Measurements from ENCODE around the gene PLEKHG2. TPM values are rescaled to one million over a fixed set of nuclear protein-coding genes. Genes with fewer than 3 reads are reported as not detected.

Gene PLEKHG2
- total RNA-seq, 1 donor from 2014 or later = 10.1 TPM

DNA sequence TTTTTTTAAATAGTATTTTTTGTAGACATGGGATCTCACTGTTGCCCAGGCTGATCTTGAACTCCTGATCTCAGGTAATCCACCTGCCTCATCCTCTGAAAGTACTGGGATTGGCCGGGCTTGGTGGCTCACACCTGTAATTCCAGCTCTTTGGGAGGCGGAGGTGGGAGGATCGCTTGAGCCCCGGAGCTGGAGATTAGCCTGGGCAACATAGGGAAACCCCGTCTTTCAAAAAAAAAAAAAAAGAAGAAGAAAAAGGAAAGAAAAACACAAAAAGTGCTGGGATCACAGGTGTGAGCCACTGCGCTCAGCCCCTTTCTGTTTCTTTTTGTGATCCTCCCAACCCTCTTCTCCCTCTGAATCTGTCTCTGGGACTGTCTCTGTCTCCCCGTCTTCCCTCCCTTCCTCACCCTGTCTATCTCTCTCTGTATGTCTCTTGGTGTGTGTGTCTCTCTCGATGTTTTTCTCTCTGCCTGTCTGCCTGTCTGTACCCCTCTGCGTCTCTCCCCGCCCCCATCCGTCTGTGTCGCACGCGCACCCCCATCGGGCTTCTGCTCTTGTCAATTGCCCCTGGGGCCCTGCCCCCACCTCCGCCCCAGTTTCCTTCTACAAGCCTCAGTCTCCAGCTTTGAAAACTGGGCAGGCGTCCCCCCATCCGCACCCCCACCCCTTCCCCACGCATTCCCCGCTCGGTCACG is 6.4 kb upstream of the PLEKHG2 start:
- no peak for DNase-seq (ENCODE audit: low read depth in 2 of 2)

GRCh38 chr19:39406656-39407409 is 5.6 kb upstream of the PLEKHG2 start, which contains the start of gene ZFP36:
ZFP36 (plus strand) TSS chr19:39406847; CDS start chr19:39406905, 58 bp downstream.
- DNase-seq (ENCODE audit: low read depth in 2 of 2) = peak; percentile 84 to 94

DNA sequence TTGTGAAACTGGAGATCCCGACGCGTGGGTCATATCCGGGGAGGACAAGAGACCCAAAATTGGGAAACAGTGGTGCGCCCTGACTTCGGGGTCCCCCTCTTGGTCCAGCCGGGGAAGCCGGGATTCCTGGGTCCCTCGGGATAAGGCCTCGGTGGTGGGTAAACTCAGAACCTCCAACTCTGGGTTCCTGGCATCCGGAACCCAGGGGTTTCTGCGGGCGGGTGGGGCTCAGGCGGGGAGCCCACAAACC is 5.1 kb upstream of the PLEKHG2 start:
- no peak for DNase-seq (ENCODE audit: low read depth in 2 of 2)

DNA sequence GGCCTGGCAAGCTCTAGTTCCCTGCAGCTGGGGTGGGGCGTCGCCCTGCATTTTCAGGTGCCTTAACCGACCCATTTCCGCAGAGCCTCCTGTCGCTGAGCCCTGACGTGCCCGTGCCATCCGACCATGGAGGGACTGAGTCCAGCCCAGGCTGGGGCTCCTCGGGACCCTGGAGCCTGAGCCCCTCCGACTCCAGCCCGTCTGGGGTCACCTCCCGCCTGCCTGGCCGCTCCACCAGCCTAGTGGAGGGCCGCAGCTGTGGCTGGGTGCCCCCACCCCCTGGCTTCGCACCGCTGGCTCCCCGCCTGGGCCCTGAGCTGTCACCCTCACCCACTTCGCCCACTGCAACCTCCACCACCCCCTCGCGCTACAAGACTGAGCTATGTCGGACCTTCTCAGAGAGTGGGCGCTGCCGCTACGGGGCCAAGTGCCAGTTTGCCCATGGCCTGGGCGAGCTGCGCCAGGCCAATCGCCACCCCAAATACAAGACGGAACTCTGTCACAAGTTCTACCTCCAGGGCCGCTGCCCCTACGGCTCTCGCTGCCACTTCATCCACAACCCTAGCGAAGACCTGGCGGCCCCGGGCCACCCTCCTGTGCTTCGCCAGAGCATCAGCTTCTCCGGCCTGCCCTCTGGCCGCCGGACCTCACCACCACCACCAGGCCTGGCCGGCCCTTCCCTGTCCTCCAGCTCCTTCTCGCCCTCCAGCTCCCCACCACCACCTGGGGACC is 4.6 kb upstream of the PLEKHG2 start:
- DNase-seq (ENCODE audit: low read depth in 2 of 2) = peak; percentile 36 to 41

DNA sequence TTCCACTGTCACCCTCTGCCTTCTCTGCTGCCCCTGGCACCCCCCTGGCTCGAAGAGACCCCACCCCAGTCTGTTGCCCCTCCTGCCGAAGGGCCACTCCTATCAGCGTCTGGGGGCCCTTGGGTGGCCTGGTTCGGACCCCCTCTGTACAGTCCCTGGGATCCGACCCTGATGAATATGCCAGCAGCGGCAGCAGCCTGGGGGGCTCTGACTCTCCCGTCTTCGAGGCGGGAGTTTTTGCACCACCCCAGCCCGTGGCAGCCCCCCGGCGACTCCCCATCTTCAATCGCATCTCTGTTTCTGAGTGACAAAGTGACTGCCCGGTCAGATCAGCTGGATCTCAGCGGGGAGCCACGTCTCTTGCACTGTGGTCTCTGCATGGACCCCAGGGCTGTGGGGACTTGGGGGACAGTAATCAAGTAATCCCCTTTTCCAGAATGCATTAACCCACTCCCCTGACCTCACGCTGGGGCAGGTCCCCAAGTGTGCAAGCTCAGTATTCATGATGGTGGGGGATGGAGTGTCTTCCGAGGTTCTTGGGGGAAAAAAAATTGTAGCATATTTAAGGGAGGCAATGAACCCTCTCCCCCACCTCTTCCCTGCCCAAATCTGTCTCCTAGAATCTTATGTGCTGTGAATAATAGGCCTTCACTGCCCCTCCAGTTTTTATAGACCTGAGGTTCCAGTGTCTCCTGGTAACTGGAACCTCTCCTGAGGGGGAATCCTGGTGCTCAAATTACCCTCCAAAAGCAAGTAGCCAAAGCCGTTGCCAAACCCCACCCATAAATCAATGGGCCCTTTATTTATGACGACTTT is 3.9 kb upstream of the PLEKHG2 start:
- peak; percentile 44 to 69 for DNase-seq (ENCODE audit: low read depth in 2 of 2)

DNA sequence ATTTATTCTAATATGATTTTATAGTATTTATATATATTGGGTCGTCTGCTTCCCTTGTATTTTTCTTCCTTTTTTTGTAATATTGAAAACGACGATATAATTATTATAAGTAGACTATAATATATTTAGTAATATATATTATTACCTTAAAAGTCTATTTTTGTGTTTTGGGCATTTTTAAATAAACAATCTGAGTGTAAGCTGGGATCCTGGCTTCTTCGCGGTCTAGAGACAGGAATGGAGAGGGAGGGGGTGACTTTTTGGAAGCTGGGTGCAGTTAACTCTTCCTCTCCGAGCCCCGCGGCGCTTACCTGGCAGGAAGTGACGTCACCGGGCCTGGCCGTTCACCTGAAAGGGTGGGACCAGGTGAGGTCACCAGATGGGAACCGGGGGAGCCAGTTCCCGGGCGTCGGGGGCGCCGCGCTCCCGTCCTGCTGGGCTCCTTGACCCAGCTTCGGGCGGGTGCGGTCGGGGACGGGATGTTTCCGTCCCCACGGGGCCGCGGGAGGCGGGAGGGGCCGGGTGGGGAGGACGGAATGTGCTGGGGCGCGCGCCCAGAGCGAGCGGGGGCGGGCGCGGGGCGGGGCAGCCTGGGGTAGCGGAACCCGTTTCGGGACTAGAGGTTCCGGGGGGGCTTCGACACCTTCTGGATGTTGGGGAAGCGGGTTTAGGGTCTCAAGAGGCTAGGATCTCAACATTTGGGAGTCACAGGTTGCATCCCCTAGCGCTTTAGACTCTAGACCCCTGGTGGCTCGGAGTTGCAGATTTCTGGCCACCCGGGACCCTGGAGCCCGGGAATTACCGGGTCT is 3.1 kb upstream of the PLEKHG2 start:
- peak; percentile 80 to 90 for DNase-seq (ENCODE audit: low read depth in 2 of 2)

DNA sequence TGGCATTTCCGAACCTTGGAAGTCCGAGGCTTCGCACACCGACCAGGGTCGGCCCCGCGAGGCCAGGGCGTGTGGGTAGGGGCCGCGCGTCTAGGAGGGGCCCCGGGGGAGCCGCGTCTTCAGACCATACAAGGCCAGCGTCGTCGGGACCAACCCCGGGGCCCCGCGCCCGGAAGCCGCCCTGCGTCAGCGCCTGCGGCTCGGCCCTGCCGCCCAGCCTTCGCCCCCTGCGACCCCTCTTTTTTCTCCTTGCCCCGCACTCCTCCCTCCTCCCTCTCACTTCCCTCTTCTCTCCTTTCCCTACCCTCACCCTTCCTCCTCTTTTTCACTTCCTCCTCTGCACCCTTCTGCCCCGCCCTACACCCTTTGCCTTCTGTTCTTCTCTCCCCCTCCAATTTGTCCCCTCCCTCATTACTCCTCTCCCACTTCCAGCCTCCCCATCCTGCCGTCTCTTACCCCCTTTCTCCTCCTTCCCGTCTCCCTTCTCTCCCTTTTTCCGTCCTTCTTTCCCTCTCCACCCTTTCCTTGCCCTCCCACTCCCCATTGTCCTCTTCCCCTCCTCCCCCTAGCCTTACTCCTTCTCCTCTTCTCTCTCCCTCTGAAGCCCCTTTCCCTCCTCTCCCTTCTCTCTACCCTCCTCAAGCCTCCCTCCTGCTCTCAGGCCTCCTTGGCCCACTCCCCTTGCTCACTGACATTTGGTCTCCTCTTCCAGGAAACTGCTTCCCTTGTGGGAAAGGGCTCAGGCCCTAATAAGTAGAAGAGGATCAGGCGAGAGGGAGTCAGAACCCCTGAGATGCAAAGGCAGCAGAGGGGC is 2.2 kb upstream of the PLEKHG2 start:
- no peak for DNase-seq (ENCODE audit: low read depth in 2 of 2)

- no peak for DNase-seq (ENCODE audit: low read depth in 2 of 2)
Observed at GRCh38 chr19:39410831-39411080, 1.7 kb upstream of the PLEKHG2 start.

DNA sequence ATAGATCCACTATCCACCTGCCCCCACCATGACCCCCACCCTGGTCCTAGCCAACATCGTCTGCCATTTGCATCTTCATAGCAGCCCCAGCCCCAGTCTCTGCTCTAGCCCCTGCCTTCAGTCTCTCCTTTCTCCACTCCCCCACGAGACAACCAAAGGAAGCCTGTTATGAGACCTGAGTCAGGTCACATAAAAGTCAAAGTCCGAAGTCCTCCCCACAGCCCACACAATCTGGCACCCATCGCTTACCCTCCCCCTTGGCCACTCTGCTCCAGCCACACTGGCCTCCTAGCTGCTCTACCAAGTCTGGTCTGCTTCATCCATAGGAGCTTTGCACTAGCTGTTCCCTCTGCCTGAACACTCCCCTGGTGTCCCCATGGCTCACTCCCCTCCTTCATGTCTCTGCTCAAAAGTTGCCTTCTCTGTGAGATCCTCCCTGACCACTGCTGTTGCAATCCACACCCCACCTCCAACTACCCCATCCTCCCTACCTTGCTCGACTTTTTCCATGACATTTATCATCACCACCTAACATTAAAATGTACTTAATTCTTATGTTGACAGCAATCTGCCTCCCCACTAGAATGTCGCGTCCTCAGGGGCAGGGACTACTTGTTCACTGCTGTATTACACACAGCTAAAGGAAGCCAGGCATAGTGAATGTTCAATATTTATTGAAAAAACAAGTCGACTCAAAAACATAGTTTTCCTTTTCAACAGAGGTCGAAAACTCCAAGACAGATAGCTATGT is 1.2 kb upstream of the PLEKHG2 start:
- peak; percentile 50 to 76 for DNase-seq (ENCODE audit: low read depth in 2 of 2)

DNA sequence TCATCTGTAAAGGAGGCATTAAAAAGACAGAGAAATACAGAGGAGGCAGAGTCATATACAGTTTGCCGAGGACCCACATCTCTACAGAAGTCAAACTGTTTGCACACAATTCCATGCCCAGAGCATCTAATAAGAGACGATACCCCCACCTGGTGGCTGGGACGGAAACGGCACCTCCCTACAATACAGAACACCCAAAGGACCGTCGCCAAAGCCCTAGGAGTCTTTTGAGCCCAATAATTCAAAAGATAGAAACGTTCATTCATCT is 703 bp upstream of the PLEKHG2 start:
- DNase-seq (ENCODE audit: low read depth in 2 of 2) = peak; percentile 92 to 94

GRCh38 chr19:39412867-39413271 is 400 bp downstream of the PLEKHG2 start:
- no peak for DNase-seq (ENCODE audit: low read depth in 2 of 2)

- peak; percentile 69 to 74 for DNase-seq (ENCODE audit: low read depth in 2 of 2)
Observed at GRCh38 chr19:39413272-39413910, 922 bp downstream of the PLEKHG2 start.

GRCh38 chr19:39413911-39414608 is 1.6 kb downstream of the PLEKHG2 start:
- peak; percentile 62 to 67 for DNase-seq (ENCODE audit: low read depth in 2 of 2)

- DNase-seq (ENCODE audit: low read depth in 2 of 2) = no peak
Observed at GRCh38 chr19:39415111-39416046, 2.9 kb downstream of the PLEKHG2 start.

GRCh38 chr19:39416152-39417120 is 4.0 kb downstream of the PLEKHG2 start:
- DNase-seq (ENCODE audit: low read depth in 2 of 2) = no peak

- DNase-seq (ENCODE audit: low read depth in 2 of 2) = no peak
Observed at GRCh38 chr19:39417463-39418181, 5.2 kb downstream of the PLEKHG2 start.

All from lung microvascular endothelial cell (primary cell).